NCI-H510A (cell line): ENCODE data around the gene INPP5E.
A peak's percentile ranks its signal among the peaks of the same experiment; 100 is the strongest.

Experiments
- DNase-seq: peaks from one replicate; lab custom pipeline; 2025; lab: John Stamatoyannopoulos, UW

The INPP5E gene

DNA sequence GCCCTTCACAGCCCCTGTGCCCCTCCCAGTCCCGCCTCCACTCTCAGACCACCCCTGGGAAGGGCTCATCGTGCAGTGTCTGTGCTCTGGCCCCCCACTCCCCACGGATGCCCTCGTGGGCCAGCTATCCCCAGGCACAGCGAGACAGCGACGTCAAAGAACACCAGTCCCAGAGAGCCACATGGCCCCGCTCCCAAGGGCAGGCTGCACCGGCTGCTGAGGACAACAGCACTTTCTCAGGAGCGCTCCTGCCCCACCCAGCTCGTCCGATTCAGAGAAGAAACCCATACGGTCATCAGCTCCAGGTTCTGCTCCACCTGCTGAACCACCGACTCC lies 34.9 kb downstream of the INPP5E start:
- DNase-seq: no peak

DNA sequence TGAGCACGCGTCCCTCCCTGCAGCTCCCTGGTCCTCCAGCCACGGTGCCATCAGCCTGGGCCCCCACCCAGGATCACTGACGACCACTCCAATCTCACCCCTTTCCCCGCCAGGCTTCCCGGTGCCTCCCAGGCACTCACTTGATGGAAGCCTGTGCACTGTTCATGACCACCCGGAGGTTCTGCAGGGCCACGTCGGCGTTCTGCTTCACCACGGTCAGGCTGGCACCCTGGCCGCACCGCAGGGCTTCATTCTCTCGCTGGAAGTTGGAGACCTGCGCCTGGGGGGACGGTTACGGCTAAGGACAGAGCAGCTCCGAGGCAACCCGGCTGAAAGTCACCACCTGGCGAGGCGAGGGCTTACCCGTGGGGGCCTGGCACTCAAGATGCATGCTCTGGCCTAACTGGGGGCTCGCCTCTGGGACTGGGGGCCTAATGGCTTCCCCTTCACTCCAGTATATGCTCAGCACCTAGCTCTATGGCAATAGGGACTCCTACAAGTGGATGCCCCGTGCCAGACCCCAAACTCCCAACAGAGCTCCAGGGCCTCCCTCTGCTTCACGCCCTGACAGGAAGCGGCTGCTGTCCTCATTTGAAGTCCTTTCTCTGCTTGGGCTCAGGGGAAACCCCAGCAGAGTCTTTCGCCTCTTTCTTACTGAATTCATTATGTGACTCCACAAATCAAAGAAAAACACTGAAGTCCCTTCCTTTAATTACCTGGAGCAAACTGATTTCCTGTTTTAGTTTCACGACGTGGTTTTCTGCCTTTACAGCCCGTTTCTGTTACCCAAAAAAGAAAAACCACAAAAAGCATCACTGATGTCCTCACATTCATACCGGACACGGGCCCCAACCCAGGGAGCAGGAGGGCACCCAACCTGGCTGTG lies 35.5 kb downstream of the INPP5E start:
- no peak for DNase-seq

DNA sequence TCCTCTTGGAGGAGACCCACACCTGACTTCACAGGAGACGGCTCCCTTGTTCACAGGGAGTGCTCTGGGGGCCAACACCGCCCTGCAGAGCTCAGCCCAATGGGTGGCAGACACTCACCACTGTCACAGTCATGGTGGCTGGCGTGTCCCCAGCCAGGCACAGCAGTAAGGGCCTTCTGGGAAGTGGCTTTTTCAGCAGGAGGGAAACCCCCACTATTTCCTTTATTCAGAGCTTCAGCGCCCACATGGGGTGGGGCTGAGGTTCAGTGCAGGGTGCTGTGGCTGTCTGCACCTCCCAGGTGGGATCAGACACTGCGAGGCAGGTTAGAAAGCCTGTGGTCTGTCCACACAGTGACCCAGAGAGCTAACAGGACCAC lies 36.1 kb downstream of the INPP5E start:
- no peak for DNase-seq

DNA sequence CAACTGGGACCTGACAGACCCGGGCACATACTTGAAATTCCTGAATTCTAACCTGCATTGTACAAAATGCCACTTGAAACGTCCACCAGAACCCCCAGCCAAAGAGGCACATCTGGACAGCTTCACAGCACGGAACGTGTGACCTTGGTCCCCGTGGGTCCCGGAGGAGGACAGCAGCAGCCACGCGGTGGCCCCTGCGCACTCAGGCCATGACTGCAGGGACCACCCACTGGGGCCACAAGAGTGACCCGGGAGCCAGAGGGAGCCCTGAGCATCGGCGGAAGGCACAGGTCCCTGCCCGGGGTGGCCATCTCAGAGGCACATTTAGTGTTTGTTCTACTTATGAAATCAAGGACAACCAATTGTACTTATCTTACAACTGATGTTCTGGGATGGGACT lies 37.6 kb downstream of the INPP5E start:
- DNase-seq: no peak

DNA sequence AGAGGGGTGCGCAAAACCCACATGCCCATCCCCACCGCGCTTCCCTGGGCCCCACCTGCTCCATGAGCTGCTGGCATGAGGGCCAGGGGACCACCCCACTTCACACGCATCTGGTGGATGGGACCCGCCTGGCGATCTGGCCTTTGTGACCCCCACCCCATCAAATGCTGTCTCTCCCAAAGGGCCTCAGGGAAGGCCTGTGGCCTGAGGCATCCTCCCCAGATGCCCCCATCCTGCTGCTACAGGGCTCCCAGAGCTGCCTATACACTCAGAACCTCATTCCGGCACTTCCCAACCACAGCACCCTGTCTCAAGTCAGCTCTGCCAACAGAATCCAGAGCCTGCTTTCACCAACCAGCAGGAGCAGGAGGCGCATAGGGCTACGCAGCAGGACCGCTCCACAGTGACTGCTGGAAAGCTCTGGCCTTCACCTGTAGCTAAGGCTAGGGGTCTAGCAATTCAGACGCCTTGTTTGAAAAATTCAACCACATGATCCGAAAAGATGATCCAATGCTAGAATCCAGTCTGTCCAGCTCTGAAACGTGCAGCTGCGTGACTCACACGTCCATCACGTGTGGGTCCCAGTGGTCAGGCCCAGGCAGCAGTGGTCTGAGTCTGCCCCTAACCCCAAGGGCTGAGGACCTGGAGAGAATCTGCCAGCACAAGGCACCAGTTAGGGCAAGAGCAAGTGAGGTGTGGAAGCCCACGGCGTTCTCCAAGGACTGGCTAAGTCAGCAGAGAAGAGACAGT lies 38.3 kb downstream of the INPP5E start:
- DNase-seq: no peak

- DNase-seq: peak; percentile 77
These were observed 39.4 kb downstream of the INPP5E start, which contains the start of gene SNAPC4 for GRCh38 chr9:136400038-136400834. TSS of gene SNAPC4 (minus strand) at chr9:136400170. CDS start at chr9:136398428, 1,742 bp downstream.

DNA sequence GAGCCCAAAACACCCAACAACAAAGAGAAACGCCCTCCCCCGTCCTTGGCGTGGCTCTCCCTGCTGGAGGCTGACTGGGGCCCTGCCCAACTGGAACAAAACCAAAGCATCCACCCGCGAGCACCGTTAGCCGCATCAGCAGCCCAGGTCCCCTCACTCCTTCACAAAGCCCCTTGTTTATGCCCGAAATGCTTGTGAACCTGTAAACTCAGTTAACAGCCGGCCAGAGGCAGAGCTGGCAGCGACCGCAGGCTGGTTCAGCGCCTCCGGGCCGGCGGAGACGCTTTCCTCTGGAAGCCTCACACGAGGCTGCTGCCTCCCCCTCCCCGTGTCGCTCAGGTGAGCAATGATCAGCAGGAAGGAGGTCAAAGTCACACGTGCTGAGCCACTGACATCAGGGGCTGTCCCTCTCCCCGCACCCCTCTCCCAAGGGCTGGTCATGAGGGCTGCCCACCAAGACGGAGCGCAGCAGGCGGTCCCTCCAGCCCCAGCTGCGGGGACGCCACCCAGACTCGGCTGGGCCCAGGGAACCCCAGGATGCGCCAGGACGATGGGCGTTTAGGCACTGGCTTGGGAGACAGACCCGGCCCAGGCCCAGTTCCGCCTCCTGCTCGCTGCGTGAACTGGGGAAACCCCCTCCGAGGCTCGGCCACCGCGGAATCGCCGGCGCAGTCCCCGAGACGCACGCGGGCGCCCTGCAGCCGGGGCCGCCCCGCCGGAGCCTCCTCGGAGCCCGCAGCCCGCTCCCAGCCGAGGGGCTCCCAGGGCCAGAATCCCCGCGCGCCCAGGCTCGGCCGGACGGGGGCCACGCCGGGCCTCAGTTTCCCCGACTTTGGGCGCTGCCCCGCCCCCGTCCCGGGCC lies 40.2 kb downstream of the INPP5E start:
- DNase-seq: no peak

DNA sequence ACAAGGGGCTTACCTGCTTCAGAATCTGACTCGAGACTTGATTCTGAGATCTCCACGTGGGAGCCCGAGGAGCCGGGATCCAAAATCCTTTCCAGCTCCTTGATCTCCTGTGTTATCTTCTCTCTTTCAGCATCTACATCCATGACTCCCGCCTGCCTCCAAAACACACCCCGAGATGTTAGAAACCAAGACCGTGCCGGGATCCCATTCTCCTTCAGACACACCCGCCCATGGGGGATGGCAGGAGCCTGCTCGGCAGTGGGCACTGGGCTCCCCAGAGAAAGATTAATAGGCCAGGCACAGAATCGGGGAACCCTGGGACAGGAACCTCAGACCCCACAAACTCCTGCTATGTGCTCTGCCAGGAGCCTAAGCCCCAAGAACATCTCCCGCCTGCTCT lies 41.4 kb downstream of the INPP5E start:
- DNase-seq: no peak

GRCh38 chr9:136397643-136398042 lies 42.0 kb downstream of the INPP5E start:
- DNase-seq: no peak

DNA sequence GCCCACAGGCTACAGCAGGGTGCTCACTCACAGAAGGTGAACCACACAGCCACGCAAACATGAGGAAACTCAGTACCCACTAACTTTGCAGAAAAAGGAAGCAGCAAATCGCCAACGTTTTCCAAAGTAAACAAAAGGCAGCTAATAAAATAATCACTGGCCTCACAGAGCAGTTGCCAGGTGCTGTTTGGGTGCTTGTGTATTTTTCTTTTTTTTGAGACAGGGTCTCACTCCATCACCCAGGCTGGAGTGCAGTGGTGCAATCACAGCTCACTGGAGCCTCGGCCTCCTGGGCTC lies 43.5 kb downstream of the INPP5E start:
- no peak for DNase-seq

DNA sequence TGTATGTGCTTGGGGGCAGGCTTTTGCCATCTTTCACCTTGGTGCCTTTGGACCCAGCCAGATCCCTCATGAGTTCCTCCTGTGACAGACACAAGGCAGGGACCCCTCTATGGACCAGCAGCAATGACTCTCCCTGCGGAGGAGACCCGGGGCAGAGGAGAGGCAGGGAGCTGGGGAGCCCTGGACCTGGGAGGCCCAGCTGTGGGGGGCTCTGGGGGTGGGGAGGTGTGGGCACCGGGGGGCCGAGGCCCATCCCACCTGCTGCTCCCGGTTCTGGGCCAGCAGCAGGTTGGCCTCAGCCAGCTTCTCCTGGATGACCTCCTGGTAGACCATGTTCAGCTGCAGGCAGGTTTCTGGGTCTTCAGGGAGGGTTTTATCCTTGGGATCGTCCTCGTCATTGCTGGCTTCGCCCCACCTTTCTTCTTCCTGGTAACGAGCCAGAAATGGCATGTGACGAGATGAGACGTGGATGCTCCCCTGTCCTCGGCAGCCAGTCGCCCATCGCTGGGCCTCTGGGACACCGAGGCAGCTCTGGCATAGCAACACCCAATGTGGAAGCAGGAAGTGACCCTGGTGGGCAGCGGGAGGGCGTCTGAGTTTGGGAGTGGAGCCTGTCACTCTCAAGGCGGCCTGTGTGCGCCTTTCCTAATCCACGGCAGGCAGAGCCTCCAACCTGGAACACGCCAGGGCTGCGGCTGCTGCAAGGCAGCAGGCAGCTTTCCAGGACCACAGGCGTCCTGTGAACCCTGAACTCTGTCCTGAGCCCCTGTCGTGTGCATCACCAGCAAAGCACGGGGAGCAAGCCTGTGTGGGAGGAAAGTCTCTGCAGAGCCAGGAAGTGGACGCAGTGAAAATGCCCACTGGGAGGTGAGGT lies 44.1 kb downstream of the INPP5E start:
- no peak for DNase-seq

- no peak for DNase-seq
These were observed 44.7 kb downstream of the INPP5E start for GRCh38 chr9:136395020-136395340.

- DNase-seq: no peak
These were observed 45.2 kb downstream of the INPP5E start for GRCh38 chr9:136394312-136395019.

DNA sequence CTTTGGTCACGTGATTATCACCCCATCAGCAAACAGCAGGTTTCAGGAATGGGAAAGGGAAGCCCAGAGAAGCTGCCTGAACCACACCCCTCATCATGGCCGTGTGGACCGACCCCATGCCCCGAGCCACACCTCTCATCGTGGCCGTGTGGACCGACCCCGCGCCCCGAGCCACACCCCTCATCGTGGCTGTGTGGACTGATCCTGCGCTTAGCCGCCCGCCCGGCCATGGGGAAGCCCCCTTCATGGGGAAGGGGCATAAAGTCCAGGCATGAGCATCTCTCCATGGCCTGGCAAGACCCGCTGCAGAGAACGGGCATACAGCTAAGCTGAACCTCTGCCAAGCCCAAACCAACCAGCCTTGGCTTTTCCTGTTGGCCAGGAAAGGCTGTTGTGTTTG lies 46.1 kb downstream of the INPP5E start:
- no peak for DNase-seq

DNA sequence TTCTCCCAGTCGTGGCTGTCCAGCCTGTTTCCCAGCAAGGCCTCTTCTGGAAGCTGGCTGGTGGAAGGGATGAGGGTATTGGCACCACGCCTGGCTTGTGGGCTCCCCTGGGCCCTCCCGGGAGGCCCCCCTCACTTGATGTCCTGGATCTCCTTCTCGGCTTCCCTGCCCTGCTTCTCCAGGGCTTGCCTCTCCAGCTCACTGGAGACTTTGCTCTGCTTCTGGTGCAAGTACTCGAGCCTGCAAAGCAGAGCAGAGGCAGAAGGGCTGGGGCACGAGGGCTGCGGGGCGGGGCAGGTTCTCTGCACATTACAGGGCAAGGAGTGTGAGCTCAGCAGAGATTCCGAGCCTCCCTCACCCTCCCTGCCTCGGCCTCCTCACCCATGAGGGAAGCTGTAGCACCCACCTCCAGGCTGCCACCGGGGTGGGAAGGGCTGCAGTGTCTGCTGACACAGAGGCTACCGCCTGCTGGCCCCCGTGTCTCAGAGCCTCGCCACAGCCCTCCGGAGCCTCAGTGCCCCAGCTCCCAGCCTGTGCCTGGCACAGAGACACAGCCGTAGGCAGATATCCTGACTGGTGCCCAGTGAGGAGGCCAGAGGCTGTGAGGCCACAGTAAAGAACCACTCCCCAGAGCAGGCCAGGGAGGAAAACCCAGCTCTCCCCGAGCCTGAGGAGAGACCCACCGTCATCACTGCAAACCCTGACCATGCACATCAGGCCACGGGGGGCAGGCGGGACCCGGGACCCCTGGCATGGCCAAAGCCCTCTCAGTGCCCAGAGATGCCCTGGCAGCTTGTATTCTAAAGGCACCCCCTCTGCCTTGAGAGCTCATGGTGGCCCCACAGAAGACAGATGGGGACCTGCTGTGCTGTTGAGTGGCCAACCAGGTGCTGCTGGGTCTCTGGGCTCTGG lies 46.9 kb downstream of the INPP5E start:
- DNase-seq: no peak

GRCh38 chr9:136391737-136392537 lies 47.7 kb downstream of the INPP5E start:
- no peak for DNase-seq

DNA sequence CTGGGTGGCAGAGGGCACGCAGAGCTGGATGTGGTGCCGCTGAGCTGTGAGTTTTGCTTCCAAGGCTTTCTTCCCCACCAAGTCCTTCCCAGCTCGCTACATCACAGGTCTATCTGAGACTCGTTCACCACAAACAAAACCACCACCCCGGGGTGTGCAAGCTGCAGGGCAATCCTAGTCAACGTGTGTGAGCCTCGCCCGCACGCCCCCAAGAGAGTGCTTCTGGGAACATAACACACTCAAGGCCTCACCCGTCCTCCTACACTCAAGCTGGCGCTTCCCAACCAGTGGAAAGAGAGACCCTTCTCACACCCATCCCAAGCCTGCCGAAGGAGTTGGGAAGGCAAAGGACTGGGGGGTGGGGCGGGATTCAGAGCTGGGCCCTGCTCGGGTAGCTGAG lies 50.2 kb downstream of the INPP5E start:
- DNase-seq: no peak

- no peak for DNase-seq
These were observed 52.4 kb downstream of the INPP5E start for GRCh38 chr9:136387217-136387616.
